Measurements from ENCODE around the gene EBF3. TPM values are rescaled to one million over a fixed set of nuclear protein-coding genes. Genes with fewer than 3 reads are reported as not detected.

The EBF3 gene
- total and polyA plus RNA-seq, 2 experiments from 2014 or later, result 0.27 to 0.49 TPM

- TF ChIP-seq JUNB (IDR thresholded peaks at IDR 0.05; ENCODE audit: unreplicated experiment) (no peak), STAT1 (IDR thresholded peaks at IDR 0.05; ENCODE audit: unreplicated experiment) (no peak), EZH2phosphoT487 (IDR thresholded peaks at IDR 0.05; ENCODE audit: unreplicated experiment) (no peak), POLR2AphosphoS5 (IDR thresholded peaks at IDR 0.05; ENCODE audit: low read depth) (no peak), EZH2 (IDR thresholded peaks at IDR 0.05; ENCODE audit: low read depth, unreplicated experiment) (no peak), CTCF (conservative IDR thresholded peaks at IDR 0.05; ENCODE audit: low read depth in 2 of 2) (no peak), NANOG (IDR thresholded peaks at IDR 0.05; ENCODE audit: borderline replicate concordance) (no peak)
- TF ChIP-seq, protein P1, sequence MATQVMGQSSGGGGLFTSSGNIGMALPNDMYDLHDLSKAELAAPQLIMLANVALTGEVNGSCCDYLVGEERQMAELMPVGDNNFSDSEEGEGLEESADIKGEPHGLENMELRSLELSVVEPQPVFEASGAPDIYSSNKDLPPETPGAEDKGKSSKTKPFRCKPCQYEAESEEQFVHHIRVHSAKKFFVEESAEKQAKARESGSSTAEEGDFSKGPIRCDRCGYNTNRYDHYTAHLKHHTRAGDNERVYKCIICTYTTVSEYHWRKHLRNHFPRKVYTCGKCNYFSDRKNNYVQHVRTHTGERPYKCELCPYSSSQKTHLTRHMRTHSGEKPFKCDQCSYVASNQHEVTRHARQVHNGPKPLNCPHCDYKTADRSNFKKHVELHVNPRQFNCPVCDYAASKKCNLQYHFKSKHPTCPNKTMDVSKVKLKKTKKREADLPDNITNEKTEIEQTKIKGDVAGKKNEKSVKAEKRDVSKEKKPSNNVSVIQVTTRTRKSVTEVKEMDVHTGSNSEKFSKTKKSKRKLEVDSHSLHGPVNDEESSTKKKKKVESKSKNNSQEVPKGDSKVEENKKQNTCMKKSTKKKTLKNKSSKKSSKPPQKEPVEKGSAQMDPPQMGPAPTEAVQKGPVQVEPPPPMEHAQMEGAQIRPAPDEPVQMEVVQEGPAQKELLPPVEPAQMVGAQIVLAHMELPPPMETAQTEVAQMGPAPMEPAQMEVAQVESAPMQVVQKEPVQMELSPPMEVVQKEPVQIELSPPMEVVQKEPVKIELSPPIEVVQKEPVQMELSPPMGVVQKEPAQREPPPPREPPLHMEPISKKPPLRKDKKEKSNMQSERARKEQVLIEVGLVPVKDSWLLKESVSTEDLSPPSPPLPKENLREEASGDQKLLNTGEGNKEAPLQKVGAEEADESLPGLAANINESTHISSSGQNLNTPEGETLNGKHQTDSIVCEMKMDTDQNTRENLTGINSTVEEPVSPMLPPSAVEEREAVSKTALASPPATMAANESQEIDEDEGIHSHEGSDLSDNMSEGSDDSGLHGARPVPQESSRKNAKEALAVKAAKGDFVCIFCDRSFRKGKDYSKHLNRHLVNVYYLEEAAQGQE (IDR thresholded peaks at IDR 0.05; ENCODE audit: unreplicated experiment), result no peak
- TF ChIP-seq, protein P2, sequence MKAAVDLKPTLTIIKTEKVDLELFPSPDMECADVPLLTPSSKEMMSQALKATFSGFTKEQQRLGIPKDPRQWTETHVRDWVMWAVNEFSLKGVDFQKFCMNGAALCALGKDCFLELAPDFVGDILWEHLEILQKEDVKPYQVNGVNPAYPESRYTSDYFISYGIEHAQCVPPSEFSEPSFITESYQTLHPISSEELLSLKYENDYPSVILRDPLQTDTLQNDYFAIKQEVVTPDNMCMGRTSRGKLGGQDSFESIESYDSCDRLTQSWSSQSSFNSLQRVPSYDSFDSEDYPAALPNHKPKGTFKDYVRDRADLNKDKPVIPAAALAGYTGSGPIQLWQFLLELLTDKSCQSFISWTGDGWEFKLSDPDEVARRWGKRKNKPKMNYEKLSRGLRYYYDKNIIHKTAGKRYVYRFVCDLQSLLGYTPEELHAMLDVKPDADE (IDR thresholded peaks at IDR 0.05), result no peak
Observed at GRCh38 chr10:129850316-129850715, 113.8 kb downstream of the EBF3 start (continued).

GRCh38 chr10:129849853-129850252 is 114.2 kb downstream of the EBF3 start:
- peaks cover 37% of the 10 kb centered on the region for H3K4me1 Mint-ChIP-seq
- no peaks in the 10 kb centered on the region for H4K20me1 ChIP-seq (replicated peaks; ENCODE audit: insufficient read depth)
- H3K9me2 ChIP-seq (ENCODE audit: insufficient read depth), result no peaks in the 10 kb centered on the region
- H3K4me1 ChIP-seq (ENCODE audit: insufficient read depth), result no peaks in the 10 kb centered on the region; the same call in 1 of the 2 replicates
- H3K27me3 Mint-ChIP-seq (ENCODE audit: insufficient read depth, low read depth, poor library complexity), result no peaks in the 10 kb centered on the region
- H2AFZ ChIP-seq, result no peak overlapping the region
- H3K27ac Mint-ChIP-seq, result no peak overlapping the region
- no peak overlapping the region for H3K4me3 ChIP-seq
- H3K79me2 ChIP-seq (replicated peaks; ENCODE audit: insufficient read depth), result no peaks in the 10 kb centered on the region
- H3K27ac ChIP-seq (ENCODE audit: low read depth), result no peak overlapping the region
- H3K36me3 Mint-ChIP-seq (ENCODE audit: low read depth), result no peaks in the 10 kb centered on the region
- no peak overlapping the region for H3K4me2 ChIP-seq
- H3K36me3 ChIP-seq (ENCODE audit: insufficient read depth), result no peaks in the 10 kb centered on the region
- H3K27me3 ChIP-seq (ENCODE audit: insufficient read depth), result no peaks in the 10 kb centered on the region
- no peak for ATAC-seq
- DNase-seq (ENCODE audit: low spot score), result no peak
- H3K9me3 Mint-ChIP-seq, result no peaks in the 10 kb centered on the region
- no peak overlapping the region for H3K4me3 Mint-ChIP-seq
- H3F3A ChIP-seq (replicated peaks; ENCODE audit: low read depth), result no peaks in the 10 kb centered on the region
- TF ChIP-seq STAT1 (IDR thresholded peaks at IDR 0.05; ENCODE audit: unreplicated experiment), result no peak
- no peak for TF ChIP-seq ZNF114 (CRISPR knock-in tag; IDR thresholded peaks at IDR 0.05)
- TF ChIP-seq EZH2phosphoT487 (IDR thresholded peaks at IDR 0.05; ENCODE audit: unreplicated experiment), result no peak
- no peak for TF ChIP-seq POLR2AphosphoS5 (IDR thresholded peaks at IDR 0.05; ENCODE audit: low read depth)
- no peak for TF ChIP-seq CTCF (conservative IDR thresholded peaks at IDR 0.05; ENCODE audit: low read depth in 2 of 2)
- no peak for TF ChIP-seq CREB1 (CRISPR knock-in tag; IDR thresholded peaks at IDR 0.05; ENCODE audit: low read depth)
- TF ChIP-seq EZH2 (IDR thresholded peaks at IDR 0.05; ENCODE audit: low read depth, unreplicated experiment), result no peak
